Spleen (tissue), 11 donors: Measurements from ENCODE around the gene GNAZ. TPM values are rescaled to one million over a fixed set of nuclear protein-coding genes. Genes with fewer than 3 reads are reported as not detected.
"Not testable (repeated sequence)": the region's sequence is repeated elsewhere in the genome, so short reads cannot be mapped to it uniquely, and the experiment has no call there.

Experiments
- DNase-seq: peaks from one replicate; pipeline ENCODE4 v3.0.0-alpha.2; 2020
- H3K27ac ChIP-seq, 8 donors: fragments of 200-600 bp; sonication (generic) in 7 of 8; 1 replicate in 4 of 8; 2 replicates in 4 of 8; pipeline versions ENCODE4 v1.5.0 to v1.8.0; 2016 to 2021; ENCODE audit warnings: inconsistent platforms in 4 of 8, mild to moderate bottlenecking in 4 of 8, moderate library complexity in 1 of 8
- H3K27me3 ChIP-seq, 7 donors: fragments of 200-600 bp; sonication (generic) in 6 of 7; replicated peaks in 1 of 7; 1 replicate in 4 of 7; 2 replicates in 3 of 7; pipeline versions ENCODE4 v1.5.0 to v1.8.0; 2016 to 2021; ENCODE audit warnings: inconsistent platforms in 3 of 7, mild to moderate bottlenecking in 1 of 7
- H3K36me3 ChIP-seq, 6 donors: fragments of 200-600 bp; sonication (generic) in 5 of 6; 1 replicate in 4 of 6; 2 replicates in 2 of 6; pipeline versions ENCODE4 v1.5.0 to v1.8.0; 2016 to 2021; ENCODE audit warnings: inconsistent platforms in 2 of 6
- H3K4me1 ChIP-seq, 6 donors: fragments of 200-600 bp; sonication (generic) in 5 of 6; 1 replicate in 3 of 6; 2 replicates in 3 of 6; pipeline versions ENCODE4 v1.5.0 to v1.8.0; 2016 to 2021; ENCODE audit warnings: inconsistent platforms in 3 of 6
- H3K4me3 ChIP-seq, 8 donors: fragments of 200-600 bp; sonication (generic) in 7 of 8; 1 replicate in 4 of 8; 2 replicates in 4 of 8; pipeline versions ENCODE4 v1.5.0 to v1.8.0; 2016 to 2021; ENCODE audit warnings: inconsistent platforms in 4 of 8, mild to moderate bottlenecking in 4 of 8, moderate library complexity in 2 of 8
- H3K9me3 ChIP-seq, 8 donors: fragments of 200-600 bp; sonication (generic) in 7 of 8; 1 replicate in 4 of 8; 2 replicates in 4 of 8; pipeline versions ENCODE4 v1.5.0 to v1.8.0; 2016 to 2021; ENCODE audit warnings: inconsistent platforms in 4 of 8
- POLR2A ChIP-seq, 3 donors: fragments of 450-650 bp; IDR thresholded peaks; one replicate each; pipeline ENCODE4 v1.5.1; 2017; ENCODE audit warnings: antibody characterized with exemption in 3 of 3, mild to moderate bottlenecking in 1 of 3
- POLR2AphosphoS5 ChIP-seq, 3 donors: sonication (generic); formaldehyde crosslinking; IDR thresholded peaks; one replicate each; pipeline ENCODE4 v1.5.1; 2017; ENCODE audit warnings: antibody characterized with exemption in 3 of 3
- WGBS, 5 donors: extraction: QIAGEN DNeasy Blood & Tissue Kit in 3 of 5; methylation state at CpG; one replicate each; pipeline versions ENCODE4 v1.1.5 to v1.1.7; 2013 to 2018; 5-methylcytosine and 5-hydroxymethylcytosine counted together
- intact Hi-C: fragments of 100-400 bp; cut with DNase I; formaldehyde crosslinking; loops from one replicate; pipeline ENCODE4 v1.15.0; 2023; ENCODE audit warnings: low total_unique reads
- polyA plus RNA-seq, 3 donors: library from polyadenylated mRNA; stranded (reverse); fragments of 200-250 nt; gene quantifications; one replicate each; pipeline ENCODE4 v1.2.1, GENCODE V29; 2013
- total RNA-seq, 7 donors: library from RNA; depleted of rRNA in 3 of 7; stranded (reverse); fragments of >200 nt in 3 of 7; fragmentation: NEBNext Ultra II Directional in 4 of 7; extraction: Animal tissue kit (Norgen Biotek cat#: 25700) in 4 of 7; gene quantifications; one replicate each; pipeline versions ENCODE4 v1.1.0 to v1.2.1, GENCODE V29; 2016 to 2021
- TF ChIP-seq, protein P1 (sequence below), 11 experiments: fragments of 200-600 bp in 7 of 11; fragments of 450-650 bp in 4 of 11; sonication (generic) in 4 of 11; IDR thresholded peaks in 8 of 11; conservative IDR thresholded peaks in 3 of 11; 1 replicate in 7 of 11; 2 replicates in 4 of 11; pipeline versions ENCODE4 v1.4.0 to v1.8.0; 2016 to 2021; ENCODE audit warnings: antibody characterized with exemption in 11 of 11, inconsistent platforms in 4 of 11, mild to moderate bottlenecking in 1 of 11
- donor health status: healthy with polysubstance abuse.
- donor health status: DM: no; HTN: no; CAD: no; lungs with moderate emphysema.
- donor health status: DM: no; HTN: no; CAD: no.
- donor health status: Bipolar disorder and iron deficiency.
- donor health status: healthy.
- donor health status: DM: no; HTN: no; CAD: no.
- donor health status: DM: yes; HTN: yes; CAD: no.

The GNAZ gene
- total and polyA plus RNA-seq, 10 donors, result 2.3 to 11.8 (median 6.8) TPM

GRCh38 chr22:23026777-23027176 is 43.5 kb upstream of the GNAZ start:
- TF ChIP-seq, protein P1, sequence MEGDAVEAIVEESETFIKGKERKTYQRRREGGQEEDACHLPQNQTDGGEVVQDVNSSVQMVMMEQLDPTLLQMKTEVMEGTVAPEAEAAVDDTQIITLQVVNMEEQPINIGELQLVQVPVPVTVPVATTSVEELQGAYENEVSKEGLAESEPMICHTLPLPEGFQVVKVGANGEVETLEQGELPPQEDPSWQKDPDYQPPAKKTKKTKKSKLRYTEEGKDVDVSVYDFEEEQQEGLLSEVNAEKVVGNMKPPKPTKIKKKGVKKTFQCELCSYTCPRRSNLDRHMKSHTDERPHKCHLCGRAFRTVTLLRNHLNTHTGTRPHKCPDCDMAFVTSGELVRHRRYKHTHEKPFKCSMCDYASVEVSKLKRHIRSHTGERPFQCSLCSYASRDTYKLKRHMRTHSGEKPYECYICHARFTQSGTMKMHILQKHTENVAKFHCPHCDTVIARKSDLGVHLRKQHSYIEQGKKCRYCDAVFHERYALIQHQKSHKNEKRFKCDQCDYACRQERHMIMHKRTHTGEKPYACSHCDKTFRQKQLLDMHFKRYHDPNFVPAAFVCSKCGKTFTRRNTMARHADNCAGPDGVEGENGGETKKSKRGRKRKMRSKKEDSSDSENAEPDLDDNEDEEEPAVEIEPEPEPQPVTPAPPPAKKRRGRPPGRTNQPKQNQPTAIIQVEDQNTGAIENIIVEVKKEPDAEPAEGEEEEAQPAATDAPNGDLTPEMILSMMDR (IDR thresholded peaks at IDR 0.05 in 8 of 11, conservative IDR thresholded peaks at IDR 0.05 in 3 of 11), result no peak
- TF ChIP-seq POLR2A (IDR thresholded peaks at IDR 0.05) (no peak), POLR2AphosphoS5 (IDR thresholded peaks at IDR 0.05) (no peak)
- intact Hi-C loops, result no loop called here
- no peak for DNase-seq
- 91 to 97% (median 92%) methylated on average over 10 of the region's 10 CpGs for WGBS, 5 donors
- Histone ChIP-seq H3K4me1 (no peaks in the 10 kb centered on the region), H3K27me3 (no peaks in the 10 kb centered on the region), H3K27ac (no peak overlapping the region), H3K4me3 (no peak overlapping the region), H3K9me3 (no peaks in the 10 kb centered on the region), H3K36me3 (no peaks in the 10 kb centered on the region)

DNA sequence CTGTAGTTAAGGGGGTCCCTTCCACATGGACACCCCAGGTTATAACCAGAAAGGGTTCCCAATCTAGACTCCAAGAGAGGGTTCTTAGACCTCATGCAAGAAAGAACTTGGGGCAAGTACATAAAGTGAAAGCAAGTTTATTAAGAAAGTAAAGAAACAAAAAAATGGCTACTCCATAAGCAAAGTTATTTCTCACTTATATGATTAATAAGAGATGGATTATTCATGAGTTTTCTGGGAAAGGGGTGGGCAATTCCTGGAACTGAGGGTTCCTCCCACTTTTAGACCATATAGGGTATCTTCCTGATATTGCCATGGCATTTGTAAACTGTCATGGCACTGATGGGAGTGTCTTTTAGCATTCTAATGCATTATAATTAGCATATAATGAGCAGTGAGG is 42.5 kb upstream of the GNAZ start:
- intact Hi-C loops, DNase-seq, H3K4me3 ChIP-seq, H3K27me3 ChIP-seq, H3K4me1 ChIP-seq, H3K9me3 ChIP-seq, H3K36me3 ChIP-seq, H3K27ac ChIP-seq: not testable (repeated sequence)

DNA sequence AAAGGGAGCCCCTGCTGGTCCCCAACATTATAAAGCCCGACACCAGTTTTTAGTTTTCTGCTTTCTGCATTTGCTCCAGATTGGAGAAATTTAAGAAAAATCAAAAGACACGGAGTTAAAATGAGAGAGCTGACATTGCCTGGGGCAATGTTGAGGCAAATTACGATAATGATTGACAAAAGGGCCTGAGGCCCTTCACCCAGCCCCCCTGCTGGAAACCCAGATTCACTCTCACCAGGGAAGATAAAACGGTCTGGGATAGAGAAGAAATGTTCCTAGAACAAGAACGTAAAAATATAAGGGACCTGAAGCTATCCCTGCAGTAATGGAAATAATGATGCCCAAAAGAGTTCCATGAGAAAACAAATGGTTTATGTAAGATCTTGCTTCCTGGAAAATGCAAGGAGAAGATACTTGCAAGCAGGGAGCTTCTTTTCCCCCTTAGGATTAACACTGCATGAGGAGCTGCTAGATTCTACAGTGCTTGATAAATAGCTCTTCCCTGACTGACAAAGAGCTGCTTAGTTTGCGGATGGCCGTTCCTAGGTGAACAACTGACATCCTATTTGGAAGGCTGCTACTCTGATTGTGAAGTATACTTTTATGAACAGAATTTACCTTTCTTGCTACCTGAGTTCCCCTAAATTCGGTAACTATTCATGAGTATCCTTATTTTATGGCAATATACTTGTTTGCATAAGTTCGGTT is 40.6 kb upstream of the GNAZ start:
- Histone ChIP-seq H3K9me3 (no peaks in the 10 kb centered on the region), H3K4me3 (no peak overlapping the region), H3K4me1 (peaks cover 0 to 5% (median 2%) of the 10 kb centered on the region in 6 donors), H3K27ac (no peak overlapping the region), H3K36me3 (no peaks in the 10 kb centered on the region), H3K27me3 (no peaks in the 10 kb centered on the region)
- no peak for DNase-seq
- TF ChIP-seq POLR2AphosphoS5 (IDR thresholded peaks at IDR 0.05), result no peak
- TF ChIP-seq, protein P1 (IDR thresholded peaks at IDR 0.05 in 8 of 11, conservative IDR thresholded peaks at IDR 0.05 in 3 of 11), result no peak
- TF ChIP-seq POLR2A (IDR thresholded peaks at IDR 0.05), result no peak
- intact Hi-C loops, result loop anchor here (10.0 kb wide), 1 partner anchor 55 kb away; no protein-coding TSS in a partner anchor
- 79 to 88% (median 87%) methylated on average over 9 of the region's 9 CpGs for WGBS, 5 donors

DNA sequence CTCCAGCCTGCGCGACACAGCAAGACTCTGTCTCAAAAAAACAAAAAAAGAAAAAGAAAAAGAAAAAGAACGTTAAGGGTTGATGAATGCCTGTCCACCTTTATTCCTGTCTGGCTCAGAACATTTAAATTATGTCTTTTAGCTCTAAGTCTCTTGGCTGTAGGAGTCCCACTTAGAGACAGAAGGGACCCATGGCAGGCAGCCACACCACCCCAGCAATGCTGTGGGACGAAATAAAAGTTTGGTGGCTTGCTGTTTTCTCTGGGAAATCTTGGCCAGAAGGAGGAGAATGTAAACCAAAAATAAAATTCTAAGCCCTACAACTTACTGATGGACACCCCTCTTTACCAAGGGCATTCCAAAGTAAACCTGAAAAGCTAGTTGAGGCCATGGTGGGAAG is 38.9 kb upstream of the GNAZ start:
- TF ChIP-seq POLR2AphosphoS5 (IDR thresholded peaks at IDR 0.05), result no peak
- TF ChIP-seq, protein P1 (IDR thresholded peaks at IDR 0.05 in 8 of 11, conservative IDR thresholded peaks at IDR 0.05 in 3 of 11), result no peak
- TF ChIP-seq POLR2A (IDR thresholded peaks at IDR 0.05), result no peak
- Histone ChIP-seq H3K4me3 (no peak overlapping the region), H3K27ac (no peak overlapping the region), H3K36me3 (no peaks in the 10 kb centered on the region), H3K9me3 (no peaks in the 10 kb centered on the region), H3K4me1 (peaks cover 5 to 22% (median 18%) of the 10 kb centered on the region in 6 donors), H3K27me3 (no peaks in the 10 kb centered on the region)
- intact Hi-C loops, result loop anchor here (10.0 kb wide), 1 partner anchor 57 kb away; no protein-coding TSS in a partner anchor
- no peak for DNase-seq
- WGBS, 5 donors, result 67 to 93% (median 89%) methylated on average over 4 of the region's 4 CpGs
